Urinary bladder (tissue), 4 donors: ENCODE results near the gene CD300LB. TPM values are rescaled to one million over a fixed set of nuclear protein-coding genes. Genes with fewer than 3 reads are reported as not detected.
"Not testable (repeated sequence)": the region's sequence is repeated elsewhere in the genome, so short reads cannot be mapped to it uniquely, and the experiment has no call there.

ENCODE experiments used
- DNase-seq: peaks from one replicate; pipeline ENCODE4 v3.0.0-alpha.2; 2015; ENCODE audit errors: extremely low spot score
- H3K27ac ChIP-seq: one replicate; pipeline ENCODE4 v1.5.1; 2013; ENCODE audit warnings: low read depth, mild to moderate bottlenecking, moderate library complexity
- H3K36me3 ChIP-seq: one replicate; pipeline ENCODE4 v1.6.1; 2013; ENCODE audit warnings: mild to moderate bottlenecking, moderate library complexity; ENCODE audit not compliant: insufficient read depth
- H3K4me1 ChIP-seq: one replicate; pipeline ENCODE4 v1.6.1; 2013; ENCODE audit warnings: mild to moderate bottlenecking, moderate library complexity; ENCODE audit not compliant: insufficient read depth
- H3K4me3 ChIP-seq: one replicate; pipeline ENCODE4 v1.5.1; 2013; ENCODE audit warnings: low read depth, low read length
- WGBS: extraction: QIAGEN DNeasy Blood & Tissue Kit; methylation state at CpG from one replicate; pipeline ENCODE4 v1.1.7; 2013; 5-methylcytosine and 5-hydroxymethylcytosine counted together
- polyA plus RNA-seq: library from polyadenylated mRNA; stranded (reverse); fragments of 200-250 nt; gene quantifications from one replicate; pipeline ENCODE4 v1.2.3, GENCODE V29; 2013
- total RNA-seq: library from RNA; depleted of rRNA; stranded (reverse); fragments of >200 nt; gene quantifications from one replicate; pipeline ENCODE4 v1.2.3, GENCODE V29; 2014
- donor health status: healthy with polysubstance abuse.
- donor health status: healthy.

CD300LB gene
- total RNA-seq (not detected), polyA plus RNA-seq (0.46 TPM)

GRCh38 chr17:74531231-74531761 is at the start of gene CD300LB:
CD300LB (minus strand) TSS chr17:74531475; CDS start chr17:74531350, 125 bp downstream.
- Histone ChIP-seq H3K4me3 (no peak within 1 kb of the TSS), H3K36me3 (no peaks in the 10 kb centered on the region), H3K27ac (no peak within 1 kb of the TSS), H3K4me1 (no peaks in the 10 kb centered on the region)
- 68% methylated on average over 10 of the region's 10 CpGs for WGBS
- DNase-seq = no peak

- no peaks in the 10 kb centered on the region for H3K36me3 ChIP-seq
- H3K27ac ChIP-seq = no peak overlapping the region
- H3K4me3 ChIP-seq = no peak overlapping the region
- no peak for DNase-seq
- H3K4me1 ChIP-seq = no peaks in the 10 kb centered on the region
- 65% methylated on average over 7 of the region's 7 CpGs for WGBS
Observed at GRCh38 chr17:74579900-74580299, 48.6 kb upstream of the CD300LB start.

- no peaks in the 10 kb centered on the region for H3K36me3 ChIP-seq
- H3K4me3 ChIP-seq = no peak overlapping the region
- no peak for DNase-seq
- H3K27ac ChIP-seq = no peak overlapping the region
- WGBS = 78% methylated on average over 9 of the region's 9 CpGs
- H3K4me1 ChIP-seq = no peaks in the 10 kb centered on the region
Observed at GRCh38 chr17:74578979-74579378, 47.7 kb upstream of the CD300LB start.

GRCh38 chr17:74574489-74575142 is 43.3 kb upstream of the CD300LB start:
- 51% methylated on average over 5 of the region's 5 CpGs for WGBS
- DNase-seq = no peak
- Histone ChIP-seq H3K4me3 (no peak overlapping the region), H3K36me3 (no peaks in the 10 kb centered on the region), H3K27ac (no peak overlapping the region), H3K4me1 (no peaks in the 10 kb centered on the region)

- not testable (repeated sequence) for H3K4me3 ChIP-seq, DNase-seq, H3K27ac ChIP-seq, H3K4me1 ChIP-seq, H3K36me3 ChIP-seq
Observed at GRCh38 chr17:74573635-74574034, 42.4 kb upstream of the CD300LB start.

GRCh38 chr17:74573169-74573568 is 41.9 kb upstream of the CD300LB start:
- no peak overlapping the region for H3K27ac ChIP-seq
- no peak for DNase-seq

GRCh38 chr17:74571621-74572270 is 40.5 kb upstream of the CD300LB start:
- Histone ChIP-seq H3K36me3 (no peaks in the 10 kb centered on the region), H3K27ac (no peak overlapping the region), H3K4me3 (no peak overlapping the region), H3K4me1 (no peaks in the 10 kb centered on the region)
- no peak for DNase-seq
- WGBS = 84% methylated on average over 4 of the region's 4 CpGs

More at GRCh38 chr17:74573169-74573568, 41.9 kb upstream of the CD300LB start:
- no peak overlapping the region for H3K4me3 ChIP-seq
- no peaks in the 10 kb centered on the region for H3K4me1 ChIP-seq
- H3K36me3 ChIP-seq = no peaks in the 10 kb centered on the region
- 81% methylated on average over 3 of the region's 3 CpGs for WGBS

- H3K4me3 ChIP-seq = no peak overlapping the region
- H3K36me3 ChIP-seq = no peaks in the 10 kb centered on the region
- 54% methylated on average over 32 of the region's 32 CpGs for WGBS
- no peak overlapping the region for H3K27ac ChIP-seq
- no peaks in the 10 kb centered on the region for H3K4me1 ChIP-seq
- no peak for DNase-seq
Observed at GRCh38 chr17:74569020-74570003, 38.0 kb upstream of the CD300LB start.

- Histone ChIP-seq H3K4me1 (no peaks in the 10 kb centered on the region), H3K36me3 (no peaks in the 10 kb centered on the region), H3K4me3 (no peak overlapping the region), H3K27ac (no peak overlapping the region)
- DNase-seq = no peak
- WGBS = 66% methylated on average over 4 of the region's 4 CpGs
Observed at GRCh38 chr17:74568106-74568873, 37.0 kb upstream of the CD300LB start.

GRCh38 chr17:74567397-74567796 is 36.1 kb upstream of the CD300LB start, which contains the start of gene CD300H:
CD300H (minus strand) TSS chr17:74567509.
- no peak within 1 kb of the TSS for H3K4me3 ChIP-seq
- no peak within 1 kb of the TSS for H3K27ac ChIP-seq
- no peaks in the 10 kb centered on the region for H3K36me3 ChIP-seq
- H3K4me1 ChIP-seq = no peaks in the 10 kb centered on the region
- DNase-seq = no peak
- 83% methylated on average over 2 of the region's 2 CpGs for WGBS

GRCh38 chr17:74566132-74566753 is 35.0 kb upstream of the CD300LB start:
- Histone ChIP-seq H3K4me3 (no peak overlapping the region), H3K27ac (no peak overlapping the region), H3K4me1 (no peaks in the 10 kb centered on the region), H3K36me3 (no peaks in the 10 kb centered on the region)
- DNase-seq = no peak
- WGBS = 29% methylated on average over 9 of the region's 9 CpGs

- no peak for DNase-seq
- no peak overlapping the region for H3K27ac ChIP-seq
- no peaks in the 10 kb centered on the region for H3K36me3 ChIP-seq
- H3K4me1 ChIP-seq = no peaks in the 10 kb centered on the region
- 45% methylated on average over 5 of the region's 5 CpGs for WGBS
- H3K4me3 ChIP-seq = no peak overlapping the region
Observed at GRCh38 chr17:74565126-74565525, 33.9 kb upstream of the CD300LB start.
